HG03469 (cell line): ENCODE data around the gene IREB2.

Source experiments
- ATAC-seq: cut with Tn5 transposase; IDR thresholded peaks from one replicate; pipeline ENCODE4 v1.9.1; 2021; ENCODE audit warnings: mild to moderate bottlenecking, moderate library complexity, moderate number of reproducible peaks; ENCODE audit not compliant: unreplicated experiment

IREB2 gene

DNA sequence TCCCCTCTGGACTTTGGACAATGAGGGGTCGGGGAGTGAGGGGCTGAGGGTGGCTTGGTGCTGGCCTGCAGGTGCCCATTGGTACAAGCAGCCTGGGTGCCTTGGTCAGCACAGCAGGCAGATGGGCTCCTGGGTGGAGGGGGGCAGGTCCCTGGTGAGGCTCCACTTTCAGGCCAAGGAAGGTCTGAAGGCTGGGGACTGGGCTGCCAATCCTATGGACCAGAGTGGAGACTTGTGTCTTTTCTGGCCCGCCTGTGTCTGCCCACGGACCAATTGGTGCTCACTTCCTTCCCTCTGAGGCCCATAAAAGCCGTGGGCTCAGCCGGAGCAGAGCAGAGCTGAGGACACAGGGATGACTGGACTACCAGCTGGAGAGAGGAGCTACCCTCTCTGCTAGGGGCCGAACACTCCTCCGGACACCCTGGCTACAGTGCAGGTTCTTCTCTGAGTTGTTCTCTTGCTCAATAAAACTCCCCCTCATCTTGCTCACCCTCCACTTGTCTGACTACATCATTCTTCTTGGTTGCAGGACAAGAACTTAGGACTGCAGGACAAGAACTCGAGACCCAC, 31.9 kb upstream of the IREB2 start:
- no peak for ATAC-seq

DNA sequence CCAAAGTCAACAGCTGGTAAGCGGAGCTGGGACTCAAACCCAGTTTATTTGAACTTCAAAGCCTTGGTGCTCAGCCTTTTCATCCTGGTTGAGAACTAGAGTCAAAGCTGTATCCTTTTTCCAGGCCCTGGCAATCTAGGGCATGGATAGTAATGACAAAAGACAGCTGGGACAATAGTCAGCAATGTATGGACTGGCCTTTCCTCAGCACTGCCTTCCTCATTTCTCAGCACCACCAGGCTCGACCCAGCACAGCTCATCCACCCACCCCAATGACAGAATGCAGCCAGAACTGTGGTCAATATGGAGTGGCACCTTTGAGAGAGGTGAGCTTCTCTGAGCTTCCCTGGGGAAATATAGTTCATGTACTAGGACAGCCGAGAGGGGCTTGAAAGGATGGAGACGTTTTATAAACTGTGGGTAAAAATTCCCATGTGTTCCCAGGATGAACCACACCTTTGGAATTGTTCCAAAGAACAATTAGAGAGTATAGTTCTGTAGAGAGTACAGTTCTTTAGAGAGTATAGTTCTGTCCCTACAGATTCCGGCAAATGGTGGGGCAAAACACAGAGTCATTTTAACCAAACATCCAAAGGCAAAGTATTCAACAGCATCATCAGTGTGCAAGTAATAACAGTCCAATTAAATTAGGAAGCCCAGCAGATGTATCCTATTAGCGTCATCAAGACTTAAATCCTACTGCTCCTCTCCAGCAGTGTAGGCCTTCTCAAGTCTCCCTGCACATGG, 30.2 kb upstream of the IREB2 start:
- no peak for ATAC-seq

DNA sequence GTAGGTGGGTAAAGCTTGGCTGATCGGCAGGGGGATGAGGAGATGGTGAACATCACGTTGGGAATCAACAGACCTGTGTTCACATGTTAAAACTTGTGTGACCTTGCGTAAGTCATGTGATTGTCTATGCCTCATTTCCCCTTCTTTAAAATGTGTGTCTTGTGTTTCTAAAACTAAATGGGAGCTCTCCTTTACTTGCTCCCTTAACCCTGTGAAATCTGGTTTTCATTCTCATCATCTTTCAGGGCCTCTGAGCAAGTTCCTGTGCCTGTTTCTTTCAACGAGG, 29.7 kb upstream of the IREB2 start:
- no peak for ATAC-seq

DNA sequence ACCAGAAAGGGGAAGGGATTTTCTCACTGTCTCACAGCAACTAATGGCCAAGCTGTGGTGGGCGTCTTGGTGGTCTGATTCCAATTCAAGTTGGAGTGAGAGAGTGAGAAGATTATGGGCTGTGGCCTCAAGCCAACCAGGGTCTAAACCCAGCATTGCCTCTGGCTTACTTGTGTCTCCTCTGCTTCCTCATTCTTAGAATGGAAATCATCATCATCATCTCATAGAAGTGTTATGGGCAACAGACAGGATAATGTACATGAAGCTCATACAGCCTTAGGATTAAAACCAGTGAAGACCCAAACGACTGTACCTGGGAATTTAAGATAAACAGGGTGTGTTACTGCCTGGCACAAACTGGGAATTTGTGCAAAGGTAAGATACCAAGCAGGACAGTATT, 29.1 kb upstream of the IREB2 start:
- ATAC-seq, result no peak

DNA sequence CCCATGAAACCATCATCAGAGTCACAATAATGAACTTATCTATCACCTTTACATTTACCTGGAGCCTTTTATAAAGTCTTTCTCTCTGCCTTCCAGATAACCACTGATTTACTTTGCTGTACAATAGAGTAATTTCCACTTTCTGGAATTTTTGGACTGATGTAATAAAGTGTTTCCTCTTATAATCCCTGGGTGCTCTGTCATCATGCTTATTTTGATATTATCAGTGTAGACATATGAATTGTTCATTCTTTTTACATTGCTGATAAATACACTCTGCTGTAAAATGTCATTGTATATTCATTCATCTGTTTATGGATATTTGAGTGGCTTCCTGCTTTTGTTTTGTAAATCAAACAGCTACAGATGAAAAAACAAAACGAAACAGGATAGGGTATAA, 27.0 kb upstream of the IREB2 start:
- ATAC-seq, result no peak

DNA sequence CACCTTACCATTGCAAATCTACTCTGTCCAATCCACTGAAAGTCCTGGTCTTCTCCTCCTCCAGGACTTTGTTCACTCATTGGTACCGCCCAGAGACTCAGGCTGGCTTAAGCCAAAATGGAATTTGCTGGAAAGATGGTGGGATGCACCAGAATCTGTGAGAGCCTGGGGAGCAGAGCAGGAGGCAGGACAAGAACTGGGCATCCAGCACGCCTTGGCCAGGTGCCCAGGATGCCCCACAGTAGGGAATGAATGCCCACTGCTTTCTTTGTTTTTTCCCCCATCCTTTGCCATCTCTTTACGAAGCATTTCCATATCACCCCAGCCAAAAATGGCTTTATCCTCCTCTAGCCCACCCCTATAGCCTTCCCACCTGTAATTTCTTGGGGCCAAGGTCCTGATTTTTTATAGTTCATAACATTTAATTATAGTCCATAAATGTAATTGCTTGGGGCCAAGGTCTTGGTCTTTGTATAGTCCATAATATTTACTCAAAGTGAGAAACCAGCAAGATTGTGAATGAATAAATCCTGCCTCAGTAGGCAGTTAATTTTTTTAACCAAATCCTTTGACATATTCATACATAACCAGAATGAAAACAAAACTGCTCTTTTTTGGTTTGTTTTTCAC, 23.3 kb upstream of the IREB2 start:
- ATAC-seq, result no peak

DNA sequence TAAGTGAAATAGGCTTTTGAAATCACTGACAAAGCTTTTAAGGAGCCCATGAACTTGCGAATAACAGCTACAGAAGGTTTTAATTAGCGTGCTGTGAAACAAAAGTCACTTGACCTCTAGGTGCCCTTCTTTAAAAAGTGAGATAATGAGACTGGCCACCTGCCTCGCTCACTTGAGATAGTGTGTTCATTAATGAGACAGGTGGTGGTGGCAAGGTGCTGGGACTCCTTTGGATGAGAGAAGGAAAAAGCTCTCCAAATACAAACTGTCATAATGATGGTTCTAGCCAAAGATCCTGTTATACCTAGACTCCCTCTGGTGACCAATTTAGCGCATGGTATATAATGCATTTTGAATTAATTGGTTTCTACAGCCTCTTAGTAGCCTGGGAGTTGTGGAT, 22.7 kb upstream of the IREB2 start:
- ATAC-seq, result no peak

DNA sequence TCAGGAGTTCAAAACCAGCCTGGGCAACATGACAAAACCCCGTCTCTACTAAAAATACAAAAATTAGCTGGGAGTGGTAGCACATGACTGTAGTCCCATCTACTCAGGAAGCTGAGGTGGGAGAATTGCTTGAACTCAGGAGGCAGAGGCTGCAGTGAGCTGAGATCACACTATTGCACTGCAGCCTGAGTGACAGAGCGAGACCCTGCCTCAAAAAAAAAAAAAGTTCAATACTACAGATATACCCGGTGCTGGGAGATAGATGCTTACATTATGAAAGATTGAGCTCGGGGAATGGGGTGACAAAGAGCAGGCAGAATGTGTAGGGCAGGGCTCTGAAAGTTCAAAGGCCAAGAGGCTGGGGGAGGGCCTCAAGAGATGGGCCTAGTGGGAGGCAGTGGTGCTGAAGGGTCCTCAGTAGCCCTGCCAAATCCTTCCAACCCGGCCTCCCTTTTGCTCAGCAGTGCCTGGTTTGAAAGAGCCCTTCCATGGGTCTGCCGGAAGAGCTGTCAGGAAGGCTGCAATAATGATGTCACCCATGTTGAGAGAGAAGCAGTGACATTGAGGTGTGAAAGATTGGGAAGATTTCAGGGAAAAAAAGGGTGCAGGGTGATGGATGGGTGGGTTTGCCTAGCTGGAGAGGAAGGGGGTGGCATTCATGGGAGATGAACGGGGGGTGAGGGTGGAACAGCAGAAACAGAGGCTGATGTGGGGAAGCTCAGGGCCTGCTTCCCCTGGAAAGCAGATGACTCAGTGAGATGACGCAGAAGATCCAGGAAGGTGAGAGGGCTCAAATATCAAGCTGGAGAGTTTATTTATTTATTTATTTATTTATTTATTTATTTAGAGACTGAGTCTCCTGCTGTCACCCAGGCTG, 20.0 kb upstream of the IREB2 start:
- ATAC-seq, result no peak

DNA sequence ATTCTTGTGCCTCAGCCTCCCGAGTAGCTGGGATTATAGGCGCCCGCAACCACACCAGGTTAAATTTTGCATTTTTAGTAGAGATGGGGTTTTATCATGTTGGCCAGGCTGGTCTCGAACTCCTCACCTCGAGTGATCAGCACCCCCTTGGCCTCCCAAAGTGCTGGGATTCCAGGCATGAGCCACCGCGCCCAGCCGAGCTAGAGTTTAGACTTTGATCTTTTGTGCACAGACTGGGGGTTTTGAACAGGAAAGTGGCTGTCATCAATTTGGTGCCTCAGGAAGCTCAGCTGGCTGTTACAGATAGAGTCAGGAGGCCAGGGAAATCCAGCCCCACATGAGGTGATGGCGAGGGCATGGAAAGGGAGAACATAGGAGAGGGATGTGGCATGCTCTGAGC, 19.3 kb upstream of the IREB2 start:
- ATAC-seq, result no peak

DNA sequence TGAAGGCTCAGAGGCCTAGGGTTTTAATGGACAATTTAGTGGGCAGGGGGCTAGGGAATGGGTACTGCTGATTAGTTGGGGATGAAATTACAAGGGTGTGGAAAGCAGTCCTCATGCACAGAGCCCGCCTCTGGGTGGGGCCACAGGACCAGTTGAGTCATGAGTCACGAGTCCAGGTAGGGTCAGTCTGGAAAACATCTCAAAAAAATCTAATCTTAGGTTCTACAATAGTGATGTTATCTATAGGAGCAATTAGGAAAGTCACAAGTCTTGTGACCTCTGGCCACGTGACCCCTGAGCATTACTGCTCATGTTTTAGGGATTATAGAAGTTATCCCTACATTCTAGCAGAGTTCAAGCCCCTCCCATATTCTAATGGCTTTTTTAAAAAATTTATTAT, 18.6 kb upstream of the IREB2 start:
- no peak for ATAC-seq

DNA sequence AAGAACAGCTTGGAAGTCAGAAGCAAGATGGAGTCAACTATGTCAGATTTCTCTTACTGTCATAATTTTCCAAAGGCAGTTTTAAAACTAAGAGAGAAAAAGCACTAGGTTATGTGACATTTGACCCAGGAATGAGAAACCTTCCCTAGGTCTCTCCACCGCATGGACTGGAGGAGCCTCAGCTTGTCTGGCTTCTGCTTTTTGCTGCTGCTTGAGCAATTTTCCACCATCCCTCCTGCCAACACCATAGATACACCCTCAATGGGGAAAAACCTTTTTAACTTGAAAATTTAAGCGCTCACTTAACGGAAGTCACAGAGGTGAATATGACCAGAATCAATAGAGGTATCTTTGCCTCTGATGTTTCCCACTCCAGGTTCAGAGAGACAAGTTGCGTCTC, 17.8 kb upstream of the IREB2 start:
- ATAC-seq, result no peak

DNA sequence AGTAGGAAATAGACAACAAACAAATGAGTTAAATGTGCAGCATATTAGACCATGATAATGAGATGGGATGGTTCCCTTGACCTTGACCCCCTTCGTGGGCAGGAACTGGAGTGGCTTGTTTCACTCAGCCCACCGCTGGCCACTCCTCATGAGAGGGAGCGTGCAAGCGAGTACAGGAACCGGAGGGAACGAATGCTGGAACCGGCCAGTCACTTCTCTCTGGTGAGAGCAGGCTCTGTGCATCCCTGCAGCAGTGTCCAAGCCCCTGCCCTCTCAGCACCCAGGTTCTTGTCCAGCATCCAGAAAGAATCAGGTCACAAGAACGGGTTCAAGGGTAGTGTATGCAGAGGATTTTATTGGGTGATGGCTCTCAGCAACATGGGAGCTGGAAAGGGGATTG, 17.2 kb upstream of the IREB2 start:
- ATAC-seq, result no peak

DNA sequence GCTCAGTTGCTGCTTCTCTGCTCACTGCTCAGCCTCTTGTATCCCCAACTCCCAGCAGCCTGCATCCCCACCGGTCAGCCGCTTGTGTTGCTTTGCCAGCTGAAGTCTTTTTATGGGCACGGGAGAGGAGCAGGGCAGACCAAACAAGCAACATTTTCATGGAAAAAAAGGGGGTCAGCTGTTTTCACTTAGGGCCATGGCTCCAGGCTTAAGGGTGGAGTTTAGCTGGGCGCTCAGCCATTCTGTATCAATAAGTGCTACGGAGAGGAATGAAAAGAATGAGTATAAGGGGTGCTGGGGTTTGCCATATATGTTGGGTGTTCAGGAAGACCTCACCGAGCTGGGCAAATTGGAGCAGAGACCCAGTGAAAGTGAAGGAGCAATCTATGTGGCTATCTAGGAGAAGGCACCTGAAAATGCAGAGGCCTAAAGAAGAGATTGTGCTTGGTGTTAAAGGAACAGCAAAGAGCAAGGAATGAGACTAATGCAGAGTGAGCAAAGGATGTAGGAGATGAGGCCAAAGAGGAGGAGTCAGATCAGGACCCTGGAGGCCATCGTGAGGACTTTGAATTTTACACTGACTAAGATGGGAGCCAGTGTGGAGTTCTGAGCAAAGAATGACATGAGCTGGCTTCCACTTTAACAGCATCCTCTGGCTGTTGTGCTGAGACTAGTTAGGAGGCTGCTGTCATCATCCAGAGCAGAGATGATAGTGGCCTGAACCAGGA, 16.6 kb upstream of the IREB2 start:
- no peak for ATAC-seq

DNA sequence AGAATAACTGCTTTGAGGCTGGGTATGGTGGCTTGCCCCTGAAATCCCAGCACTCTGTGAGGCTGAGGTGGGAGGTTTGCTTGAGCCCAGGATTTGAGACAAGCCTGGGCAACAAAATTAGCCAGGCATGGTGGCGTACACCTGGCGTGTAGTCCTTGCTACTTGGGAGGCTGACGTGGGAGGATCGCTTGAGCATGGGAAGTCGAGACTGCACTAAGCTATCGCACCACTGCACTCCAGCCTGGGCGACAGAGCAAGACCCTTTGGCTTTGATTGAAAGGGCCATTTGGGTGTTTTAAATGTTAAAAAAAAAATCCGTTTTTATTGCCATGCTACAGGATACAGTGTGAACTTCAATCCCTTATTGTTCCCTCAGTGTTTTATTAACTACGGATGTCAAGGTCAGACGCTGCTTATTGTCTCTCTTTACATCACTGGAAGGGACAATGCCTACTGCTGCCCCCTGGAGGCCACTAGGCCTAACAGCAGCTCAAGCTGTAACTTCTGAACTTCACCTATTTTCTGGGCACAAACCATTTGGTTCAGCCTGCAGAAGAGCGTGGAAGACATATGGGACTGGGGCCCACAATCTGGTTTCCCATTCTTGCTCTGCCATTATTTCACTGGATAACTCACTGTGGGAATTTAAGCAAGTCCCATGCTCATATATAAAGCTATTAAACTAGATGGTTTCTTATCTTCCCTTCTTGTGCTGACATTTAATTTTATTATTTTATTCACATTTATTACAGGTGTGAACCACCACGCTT, 15.3 kb upstream of the IREB2 start:
- ATAC-seq, result no peak

DNA sequence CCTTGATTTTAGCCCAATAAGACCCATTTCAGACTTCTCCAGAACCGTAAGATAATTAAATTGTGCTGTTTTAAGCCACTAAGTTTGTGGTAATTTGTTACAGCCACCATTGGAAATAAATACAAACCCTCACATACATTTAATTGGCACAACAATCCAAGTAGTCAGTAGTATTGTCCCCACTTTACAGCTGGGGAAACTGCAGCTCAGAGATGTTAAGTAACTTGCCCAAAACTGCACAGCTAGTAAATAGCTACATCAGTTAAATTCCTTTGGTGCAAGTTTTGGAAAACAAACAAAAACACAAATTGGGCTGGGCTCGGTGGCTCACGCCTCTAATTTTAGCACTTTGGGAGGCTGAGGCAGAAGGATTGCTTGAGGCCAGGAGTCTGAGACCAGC, 13.3 kb upstream of the IREB2 start:
- ATAC-seq, result no peak

DNA sequence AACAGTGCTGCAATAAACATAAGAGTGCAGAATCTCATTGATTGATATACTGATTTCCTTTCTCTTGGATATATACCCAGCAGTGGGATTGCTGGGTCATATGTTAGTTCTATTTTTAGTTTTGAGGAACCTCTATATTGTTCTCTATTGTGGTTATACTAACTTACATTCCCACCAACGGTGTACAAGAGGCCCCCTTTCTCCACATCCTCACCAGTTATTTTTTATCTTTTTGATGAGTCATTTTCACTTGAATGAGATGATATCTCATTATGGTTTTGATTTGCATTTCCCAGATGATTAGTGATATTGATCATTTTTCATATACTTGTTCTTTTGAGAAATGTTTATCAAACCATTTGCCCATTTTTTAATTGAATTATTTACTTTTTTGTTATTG, 12.4 kb upstream of the IREB2 start:
- no peak for ATAC-seq

DNA sequence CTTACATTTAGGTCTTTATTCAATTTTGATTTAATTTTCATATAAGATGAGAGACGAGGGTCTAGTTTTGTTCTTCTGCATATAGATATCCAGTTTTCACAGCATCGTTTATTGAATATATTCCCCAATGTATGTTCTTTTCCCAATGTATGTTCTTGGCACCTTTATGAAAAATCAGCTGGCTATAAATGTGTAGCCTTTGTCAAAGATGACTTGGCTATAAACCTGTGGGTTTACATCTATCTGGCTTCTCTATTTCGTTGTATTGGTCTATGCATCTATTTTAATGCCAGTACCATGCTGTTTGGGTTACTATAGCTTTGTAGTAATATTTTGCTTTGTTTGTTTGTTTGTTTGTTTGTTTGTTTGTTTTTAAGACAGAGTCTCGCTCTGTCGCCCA, 11.7 kb upstream of the IREB2 start:
- no peak for ATAC-seq

DNA sequence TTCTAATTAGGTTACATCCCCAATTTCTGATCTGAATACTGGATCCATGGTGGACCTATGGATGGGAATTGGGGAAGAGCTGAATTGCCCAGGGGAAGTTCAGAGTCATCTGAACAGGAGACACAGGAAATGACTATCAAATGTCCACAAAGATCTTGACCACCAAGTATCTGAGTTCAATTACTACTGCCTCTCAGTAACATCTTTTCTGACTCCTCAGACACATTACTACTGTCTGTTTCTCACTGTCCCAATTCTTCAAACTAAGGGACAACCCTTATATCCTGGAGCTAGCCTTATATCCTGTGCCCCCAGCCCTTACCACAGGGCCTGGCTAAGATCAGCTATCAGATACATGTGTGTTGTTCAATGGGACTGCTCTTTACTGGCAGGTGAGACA, 10.1 kb upstream of the IREB2 start:
- ATAC-seq, result no peak

DNA sequence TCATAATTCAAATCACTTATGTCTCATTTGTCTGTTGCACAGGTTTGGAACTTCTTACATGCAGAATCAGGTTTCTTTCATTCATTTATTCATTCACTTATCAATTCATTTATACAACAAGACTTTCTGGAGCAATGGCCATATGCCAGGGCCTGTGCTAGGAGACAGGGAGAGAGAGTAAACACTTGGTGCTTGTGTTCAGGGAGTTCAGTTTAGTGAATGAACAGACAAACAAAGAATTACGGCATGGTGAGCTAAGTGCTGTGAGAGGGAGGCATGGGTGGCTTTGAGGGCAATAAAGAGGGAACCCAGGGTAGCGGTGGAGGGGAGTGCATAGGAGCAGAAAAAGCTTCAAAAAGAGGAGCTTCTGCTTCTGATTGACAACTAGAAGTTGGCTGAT, 8.5 kb upstream of the IREB2 start:
- no peak for ATAC-seq

DNA sequence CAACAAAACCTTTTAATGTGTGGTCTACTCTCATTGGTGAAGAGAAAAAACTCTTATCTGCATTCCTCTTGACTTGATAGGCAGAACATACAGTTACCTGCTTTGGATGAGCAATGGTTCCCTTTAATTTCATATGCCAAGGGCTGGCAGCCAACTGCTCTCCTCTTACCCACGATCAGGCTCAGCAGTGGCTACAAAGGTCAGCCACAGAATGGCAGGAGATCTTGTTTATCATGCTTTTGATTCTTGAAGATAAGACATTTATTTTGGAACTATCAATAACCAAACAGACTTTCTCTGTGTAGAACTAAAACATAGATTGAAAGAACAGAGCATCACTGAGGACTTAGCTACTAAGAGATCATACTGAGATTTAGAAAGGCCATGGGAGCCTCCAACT, 6.1 kb upstream of the IREB2 start:
- no peak for ATAC-seq
